Dermis microvascular lymphatic vessel endothelial cell (primary cell): Measurements from ENCODE around the gene ARSA. TPM values are rescaled to one million over a fixed set of nuclear protein-coding genes. Genes with fewer than 3 reads are reported as not detected.
"Not testable (repeated sequence)": the region's sequence is repeated elsewhere in the genome, so short reads cannot be mapped to it uniquely, and the experiment has no call there.

Source experiments
- DNase-seq, 2 donors: peaks; one replicate each; pipeline versions ENCODE4 v3.0.0 to v3.0.0-alpha.2; 2010; ENCODE audit warnings: low read depth in 2 of 2
- total RNA-seq: library from RNA; depleted of rRNA; stranded (reverse); fragments of >200 nt; gene quantifications from 2 replicates; pipeline ENCODE4 v1.2.1, GENCODE V29; 2014

Gene ARSA
- total RNA-seq, result 8.0 and 18.6 TPM in 2 replicates

- peak; percentile 59 to 89 for DNase-seq
Observed at GRCh38 chr22:50627642-50628542, at the start of gene ARSA. Gene ARSA, minus strand, starts transcription at chr22:50628152. Its CDS starts 373 bp downstream, at chr22:50627779.

GRCh38 chr22:50676661-50677492 lies 48.9 kb upstream of the ARSA start:
- no peak for DNase-seq

GRCh38 chr22:50676180-50676636 lies 48.3 kb upstream of the ARSA start:
- DNase-seq, result peak in 1 of 2 donors; percentile 38

GRCh38 chr22:50675553-50676179 lies 47.7 kb upstream of the ARSA start:
- no peak for DNase-seq

- peak in 1 of 2 donors; percentile 36 for DNase-seq
Observed at GRCh38 chr22:50674606-50675552, 46.9 kb upstream of the ARSA start.

- no peak for DNase-seq
Observed at GRCh38 chr22:50674130-50674500, 46.2 kb upstream of the ARSA start.

- peak in 1 of 2 donors; percentile 63 for DNase-seq
Observed at GRCh38 chr22:50673231-50674129, 45.5 kb upstream of the ARSA start.

GRCh38 chr22:50672471-50673230 lies 44.7 kb upstream of the ARSA start, which contains the start of gene SHANK3:
Gene SHANK3, plus strand, starts transcription at chr22:50672823.
- peak; percentile 91 to 96 for DNase-seq

- no peak for DNase-seq
Observed at GRCh38 chr22:50672041-50672440, 44.1 kb upstream of the ARSA start.

- peak in 1 of 2 donors; percentile 62 for DNase-seq
Observed at GRCh38 chr22:50671641-50672040, 43.7 kb upstream of the ARSA start.

- no peak for DNase-seq
Observed at GRCh38 chr22:50670914-50671538, 43.1 kb upstream of the ARSA start.

GRCh38 chr22:50670513-50670912 lies 42.6 kb upstream of the ARSA start:
- DNase-seq, result no peak

GRCh38 chr22:50665738-50666137 lies 37.8 kb upstream of the ARSA start:
- no peak for DNase-seq

GRCh38 chr22:50665212-50665611 lies 37.3 kb upstream of the ARSA start:
- DNase-seq, result no peak

GRCh38 chr22:50660306-50660705 lies 32.4 kb upstream of the ARSA start:
- no peak for DNase-seq

GRCh38 chr22:50659711-50660110 lies 31.8 kb upstream of the ARSA start:
- not testable (repeated sequence) for DNase-seq

GRCh38 chr22:50657925-50658324 lies 30.0 kb upstream of the ARSA start:
- peak in 1 of 2 donors; percentile 41 for DNase-seq
